ENCODE data around the gene COPS8. TPM values are rescaled to one million over a fixed set of nuclear protein-coding genes. Genes with fewer than 3 reads are reported as not detected.

Gene COPS8
- total and polyA plus RNA-seq, 8 donors: 44.4 to 78.1 (median 69.7) TPM

DNA sequence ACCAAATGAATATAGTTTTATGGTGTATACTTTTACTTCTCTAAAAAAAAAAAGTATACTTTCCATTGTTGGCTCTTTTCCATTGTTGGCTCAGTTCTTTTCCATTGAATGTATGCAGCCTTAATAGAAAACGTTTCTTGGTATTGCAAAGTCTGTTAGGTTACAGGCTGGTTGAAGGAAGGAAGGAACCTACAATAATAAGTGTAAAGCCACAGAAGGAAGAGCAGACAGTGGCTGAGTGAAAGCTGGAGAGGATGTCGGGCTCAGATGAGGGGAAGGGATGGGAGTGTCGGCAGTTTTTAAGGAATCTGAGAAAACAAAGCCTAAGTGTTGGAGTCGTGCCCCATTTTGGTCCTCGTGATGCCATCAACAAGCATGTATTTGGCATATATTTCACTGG, 6.8 kb downstream of the COPS8 start:
- no peak for ATAC-seq
- H3K4me1 ChIP-seq: peaks cover 4 to 33% of the 10 kb centered on the region in 2 donors
- intact Hi-C loops (cut with DNase I): no loop called here
- no peak overlapping the region for H3K4me3 ChIP-seq
- H3K36me3 ChIP-seq: peaks cover 0 to 70% of the 10 kb centered on the region in 2 donors
- no peaks in the 10 kb centered on the region for H3K9me3 ChIP-seq
- no peak overlapping the region for H3K27ac ChIP-seq
- no peaks in the 10 kb centered on the region for H3K27me3 ChIP-seq
- DNase-seq: no peak
- TF ChIP-seq, protein P1, sequence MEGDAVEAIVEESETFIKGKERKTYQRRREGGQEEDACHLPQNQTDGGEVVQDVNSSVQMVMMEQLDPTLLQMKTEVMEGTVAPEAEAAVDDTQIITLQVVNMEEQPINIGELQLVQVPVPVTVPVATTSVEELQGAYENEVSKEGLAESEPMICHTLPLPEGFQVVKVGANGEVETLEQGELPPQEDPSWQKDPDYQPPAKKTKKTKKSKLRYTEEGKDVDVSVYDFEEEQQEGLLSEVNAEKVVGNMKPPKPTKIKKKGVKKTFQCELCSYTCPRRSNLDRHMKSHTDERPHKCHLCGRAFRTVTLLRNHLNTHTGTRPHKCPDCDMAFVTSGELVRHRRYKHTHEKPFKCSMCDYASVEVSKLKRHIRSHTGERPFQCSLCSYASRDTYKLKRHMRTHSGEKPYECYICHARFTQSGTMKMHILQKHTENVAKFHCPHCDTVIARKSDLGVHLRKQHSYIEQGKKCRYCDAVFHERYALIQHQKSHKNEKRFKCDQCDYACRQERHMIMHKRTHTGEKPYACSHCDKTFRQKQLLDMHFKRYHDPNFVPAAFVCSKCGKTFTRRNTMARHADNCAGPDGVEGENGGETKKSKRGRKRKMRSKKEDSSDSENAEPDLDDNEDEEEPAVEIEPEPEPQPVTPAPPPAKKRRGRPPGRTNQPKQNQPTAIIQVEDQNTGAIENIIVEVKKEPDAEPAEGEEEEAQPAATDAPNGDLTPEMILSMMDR (IDR thresholded peaks at IDR 0.05): no peak

DNA sequence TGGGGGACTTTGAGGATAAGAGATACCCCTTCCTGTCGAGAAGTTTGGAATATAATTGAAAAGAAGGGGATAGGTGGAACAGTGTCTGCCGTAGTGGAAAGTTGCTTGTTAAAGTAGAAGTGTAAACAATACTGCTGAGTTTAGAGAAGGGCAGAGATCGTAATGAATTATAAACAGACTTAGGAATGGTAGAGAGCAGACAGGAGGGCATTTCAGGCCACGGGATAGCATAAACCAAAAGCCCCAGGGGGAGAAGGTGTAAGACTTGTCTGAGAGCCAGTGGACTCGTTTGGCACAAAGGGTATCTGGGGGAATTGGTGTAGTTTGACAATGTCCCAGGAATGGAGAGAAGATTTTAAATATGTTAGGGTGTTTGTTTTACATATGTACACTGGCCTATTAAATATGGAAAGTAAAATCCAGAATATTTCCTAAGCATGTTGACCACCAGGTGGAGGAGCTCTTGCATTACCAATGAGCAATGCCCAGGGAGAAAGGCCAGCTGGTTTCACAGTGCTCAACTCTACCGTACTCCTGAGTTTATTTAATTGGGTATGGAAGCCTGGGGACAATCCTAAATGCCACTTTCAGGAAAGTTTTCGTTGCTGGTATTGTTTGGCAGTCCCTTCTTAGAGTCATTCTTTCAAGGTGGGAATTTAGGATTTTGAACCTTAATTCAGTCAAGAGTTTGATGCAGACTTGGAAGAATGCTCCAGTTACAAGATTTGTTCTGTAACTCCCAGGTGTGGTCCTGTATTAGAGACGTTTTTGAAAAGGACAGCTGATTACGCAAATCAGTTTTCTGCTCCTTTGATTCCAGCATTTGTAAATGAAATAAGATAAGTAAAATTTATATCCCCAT, 7.5 kb downstream of the COPS8 start:
- Histone ChIP-seq H3K4me1 (peaks cover 4 to 26% of the 10 kb centered on the region in 2 donors), H3K27ac (no peak overlapping the region), H3K4me3 (no peak overlapping the region), H3K9me3 (no peaks in the 10 kb centered on the region), H3K27me3 (no peaks in the 10 kb centered on the region), H3K36me3 (peaks cover 0 to 75% of the 10 kb centered on the region in 2 donors)
- ATAC-seq: peak; percentile 78
- TF ChIP-seq, protein P1 (IDR thresholded peaks at IDR 0.05): peak; percentile 15 to 27
- intact Hi-C loops (cut with DNase I): no loop called here
- DNase-seq: peak in 2 of 4 donors; percentile 59 to 74

DNA sequence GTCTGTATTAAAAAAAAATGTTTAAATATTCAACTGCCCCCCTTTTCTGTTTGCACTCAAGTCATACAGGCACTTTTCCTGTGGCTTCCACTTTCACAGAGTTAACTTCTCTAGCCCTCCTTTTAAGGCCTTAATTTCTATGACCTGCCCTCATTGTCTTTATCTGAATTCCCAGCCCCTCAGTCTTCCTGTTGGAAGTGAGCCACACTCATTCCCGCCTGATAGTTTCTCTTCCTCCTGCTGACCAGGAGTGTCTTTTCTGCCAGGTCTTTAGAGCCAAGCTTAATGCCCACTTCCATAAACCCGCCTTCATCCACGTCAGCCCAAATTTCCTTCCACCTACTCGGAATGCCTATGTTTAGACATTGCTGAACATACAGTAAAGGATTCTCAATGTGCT, 10.5 kb downstream of the COPS8 start:
- H3K4me1 ChIP-seq: peaks cover 4 to 22% of the 10 kb centered on the region in 2 donors
- H3K36me3 ChIP-seq: peaks cover 0 to 77% of the 10 kb centered on the region in 2 donors
- H3K27ac ChIP-seq: no peak overlapping the region
- TF ChIP-seq, protein P1 (IDR thresholded peaks at IDR 0.05): no peak
- intact Hi-C loops (cut with DNase I): no loop called here
- no peak overlapping the region for H3K4me3 ChIP-seq
- ATAC-seq (no peak), DNase-seq (no peak)
- H3K27me3 ChIP-seq: no peaks in the 10 kb centered on the region
- no peaks in the 10 kb centered on the region for H3K9me3 ChIP-seq

DNA sequence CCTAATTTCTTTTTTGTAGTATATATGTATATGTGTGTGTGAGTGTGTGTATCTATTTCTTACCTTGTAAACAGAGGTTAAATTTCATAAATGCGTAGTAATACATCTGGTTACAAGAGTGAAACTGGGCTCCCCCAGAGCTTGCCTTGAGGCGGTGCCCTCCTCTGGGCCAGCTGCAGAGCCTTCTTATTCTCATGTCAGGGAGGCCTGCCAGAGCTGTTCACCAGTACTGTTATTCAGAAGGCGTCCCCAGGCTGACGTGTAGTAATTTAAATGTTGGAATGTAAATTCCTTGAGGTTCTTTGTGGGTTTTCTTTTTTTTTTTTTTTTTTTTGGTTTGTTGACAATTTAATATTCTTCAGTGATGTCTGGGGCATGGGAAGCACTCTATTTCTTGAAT, 11.2 kb downstream of the COPS8 start:
- DNase-seq (no peak), ATAC-seq (no peak)
- Histone ChIP-seq H3K27ac (no peak overlapping the region), H3K4me1 (peaks cover 4 to 17% of the 10 kb centered on the region in 2 donors), H3K4me3 (no peak overlapping the region), H3K36me3 (peaks cover 0 to 79% of the 10 kb centered on the region in 2 donors), H3K9me3 (no peaks in the 10 kb centered on the region), H3K27me3 (no peaks in the 10 kb centered on the region)
- TF ChIP-seq, protein P1 (IDR thresholded peaks at IDR 0.05): no peak
- intact Hi-C loops (cut with DNase I): no loop called here

DNA sequence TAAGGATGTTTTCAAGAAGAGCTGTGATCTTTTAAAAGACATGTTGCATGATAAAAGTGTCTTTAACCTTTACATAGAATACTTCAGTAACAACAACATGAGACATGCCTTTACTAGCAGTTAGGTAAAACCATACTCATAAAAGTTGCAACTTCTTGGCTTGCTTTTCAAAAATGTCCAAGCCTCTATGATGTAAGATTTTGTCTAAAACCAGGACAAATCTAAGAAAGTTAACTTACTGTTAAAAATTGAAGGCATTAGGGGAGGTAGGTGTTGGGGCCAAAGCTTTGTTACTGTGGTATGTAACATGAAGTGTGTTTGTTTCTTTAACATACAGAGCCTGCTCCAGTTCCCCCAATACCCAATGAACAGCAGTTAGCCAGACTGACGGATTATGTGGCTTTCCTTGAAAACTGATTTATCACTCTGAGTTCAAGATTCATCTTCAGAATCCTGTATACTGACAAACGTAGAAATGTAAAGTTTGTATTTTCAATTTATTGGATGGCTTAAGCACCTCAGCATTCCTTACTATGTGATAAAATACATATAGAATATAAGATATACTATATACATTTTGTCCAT, 11.7 kb downstream of the COPS8 start:
- H3K36me3 ChIP-seq: peaks cover 0 to 82% of the 10 kb centered on the region in 2 donors
- H3K27ac ChIP-seq: no peak overlapping the region
- no peak for ATAC-seq

More for the DNA sequence above, 11.7 kb downstream of the COPS8 start:
- no peak for DNase-seq
- TF ChIP-seq, protein P1 (IDR thresholded peaks at IDR 0.05): no peak
- Histone ChIP-seq H3K4me3 (no peak overlapping the region), H3K9me3 (no peaks in the 10 kb centered on the region), H3K27me3 (no peaks in the 10 kb centered on the region), H3K4me1 (peaks cover 3 to 12% of the 10 kb centered on the region in 2 donors)
- intact Hi-C loops (cut with DNase I): no loop called here
